HG03097 (cell line): ENCODE measurements around the gene NDUFAB1.
"Not testable (repeated sequence)": the region's sequence is repeated elsewhere in the genome, so short reads cannot be mapped to it uniquely, and the experiment has no call there.

Experiments used
- ATAC-seq: cut with Tn5 transposase; IDR thresholded peaks from one replicate; pipeline ENCODE4 v1.9.1; 2021; ENCODE audit not compliant: unreplicated experiment, low FRiP score

Gene NDUFAB1

GRCh38 chr16:23556881-23557778 is 39.0 kb downstream of the NDUFAB1 start, which contains the start of the genes EARS2 and UBFD1:
Gene EARS2, minus strand, starts transcription at chr16:23557350. Its CDS starts 7 bp downstream, at chr16:23557343.
Gene UBFD1, plus strand, starts transcription at chr16:23557727. Its CDS starts 16 bp downstream, at chr16:23557743.
- peak; percentile 86 for ATAC-seq

GRCh38 chr16:23554536-23554935 is 41.6 kb downstream of the NDUFAB1 start:
- ATAC-seq = no peak

DNA sequence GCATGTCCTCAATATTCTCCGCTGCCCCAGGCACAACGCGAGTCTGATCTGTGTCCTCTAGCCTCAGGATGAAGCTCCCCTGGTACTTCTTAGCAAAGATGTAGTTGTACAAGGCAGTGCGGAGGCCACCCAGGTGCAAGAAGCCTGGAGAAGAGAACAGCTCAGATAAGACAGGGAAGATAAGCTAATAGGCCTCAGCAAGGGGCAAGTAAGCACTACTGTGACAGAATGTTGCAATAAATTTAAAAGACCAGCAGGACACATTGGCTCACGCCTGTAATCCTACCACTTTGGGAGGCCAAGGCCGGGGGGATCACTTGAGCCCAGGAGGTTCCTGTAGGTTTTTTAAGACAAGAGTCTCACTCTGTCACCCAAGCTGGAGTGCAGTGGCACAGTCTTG is 44.0 kb downstream of the NDUFAB1 start:
- ATAC-seq = no peak

DNA sequence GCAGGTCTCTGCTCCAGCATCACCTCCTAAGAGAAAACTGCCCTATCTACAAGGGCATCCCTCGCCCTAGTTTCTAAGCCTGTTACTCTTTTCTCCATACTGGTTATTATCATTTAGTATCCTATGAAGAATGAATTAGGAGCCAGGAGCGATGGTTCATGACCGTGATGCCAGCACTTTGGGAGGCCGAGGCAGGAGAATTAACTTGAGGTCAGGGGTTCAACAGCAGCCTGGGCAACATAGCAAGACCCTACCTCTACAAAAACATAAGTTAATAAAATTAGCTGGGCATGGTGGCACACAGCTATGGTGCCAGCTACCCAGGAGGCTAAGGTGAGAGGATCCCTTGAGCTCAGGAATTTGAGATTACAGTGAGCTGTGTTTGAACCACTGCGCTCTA is 46.2 kb downstream of the NDUFAB1 start:
- ATAC-seq = no peak

DNA sequence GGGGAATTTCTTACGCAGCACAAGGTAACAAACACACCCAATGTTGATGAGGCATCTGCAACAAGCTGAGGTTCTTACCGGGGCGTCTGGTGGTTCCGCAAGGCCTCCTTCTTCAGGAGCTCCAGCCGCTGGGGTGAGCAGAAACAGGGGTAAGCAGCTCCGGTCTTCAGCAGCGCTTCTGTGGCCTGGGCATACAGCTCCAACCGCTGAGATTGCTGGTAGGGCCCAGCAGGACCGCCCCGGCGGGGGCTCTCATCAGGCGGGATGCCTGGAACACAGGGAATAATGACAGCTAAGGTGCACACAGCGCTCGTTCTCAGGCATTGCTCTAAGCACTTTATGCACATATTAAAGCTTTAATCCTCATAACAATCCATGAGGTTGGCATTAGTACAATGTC is 51.7 kb downstream of the NDUFAB1 start:
- no peak for ATAC-seq

- not testable (repeated sequence) for ATAC-seq
Observed at GRCh38 chr16:23540817-23541178, 55.3 kb downstream of the NDUFAB1 start.

DNA sequence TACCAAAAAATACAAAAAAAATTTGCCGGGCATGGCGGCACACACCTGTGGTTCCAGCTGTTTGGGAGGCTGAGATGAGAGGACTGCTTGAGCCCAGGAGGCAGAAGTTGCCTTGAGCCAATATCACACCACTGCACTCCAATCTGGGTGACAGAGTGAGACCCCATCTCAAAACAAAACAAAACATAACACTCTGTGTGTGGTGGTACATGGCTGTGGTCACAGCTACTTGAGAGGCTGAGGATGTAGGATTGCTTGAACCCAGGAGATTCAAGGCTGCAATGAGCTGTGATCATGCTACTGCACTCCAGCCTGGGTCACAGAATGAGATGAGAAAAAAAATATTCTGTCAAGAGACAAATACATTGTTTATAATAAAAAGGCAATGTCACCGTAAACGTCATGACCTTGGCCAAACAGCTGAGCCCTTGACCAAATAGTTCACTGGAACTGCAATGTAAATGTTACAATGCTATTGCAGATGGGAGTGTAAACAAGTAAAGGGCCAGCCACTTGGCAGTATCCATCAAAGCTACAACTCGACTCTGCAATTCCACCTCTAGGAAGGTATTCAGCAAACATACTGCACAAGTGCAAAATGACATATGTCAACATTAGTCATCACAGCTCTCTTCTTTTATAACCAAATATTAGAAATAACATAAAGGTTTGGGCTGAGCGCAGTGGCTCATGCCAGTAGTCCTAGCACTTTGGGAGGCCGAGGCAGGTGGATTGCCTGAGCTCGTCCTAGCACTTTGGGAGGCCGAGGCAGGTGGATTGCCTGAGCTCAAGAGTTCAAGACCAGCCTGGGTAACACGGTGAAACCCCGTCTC is 55.9 kb downstream of the NDUFAB1 start:
- no peak for ATAC-seq

- ATAC-seq = no peak
Observed at GRCh38 chr16:23538919-23539278, 57.2 kb downstream of the NDUFAB1 start.

GRCh38 chr16:23537390-23537789 is 58.7 kb downstream of the NDUFAB1 start:
- ATAC-seq = no peak

- no peak for ATAC-seq
Observed at GRCh38 chr16:23535901-23536300, 60.2 kb downstream of the NDUFAB1 start.

GRCh38 chr16:23534868-23535860 is 61.0 kb downstream of the NDUFAB1 start:
- no peak for ATAC-seq

GRCh38 chr16:23532448-23532847 is 63.7 kb downstream of the NDUFAB1 start:
- ATAC-seq = no peak
